ENCODE results near the gene AP5S1. TPM values are rescaled to one million over a fixed set of nuclear protein-coding genes. Genes with fewer than 3 reads are reported as not detected.

Gene AP5S1
- total RNA-seq, 4 donors from 2014 or later: 9.4 to 20.7 (median 14.9) TPM

GRCh38 chr20:3847429-3847940 is 27.1 kb downstream of the AP5S1 start:
- no peak for DNase-seq (ENCODE audit: low spot score in 2 of 2)
- 15 to 25% methylated on average over 7 to 8 of the region's 8 CpGs for WGBS, 2 donors
- H3K4me3 ChIP-seq: peak overlapping the region; percentile 73 to 94 (median 86)
- H3K36me3 ChIP-seq: peaks cover 0 to 4% (median 0%) of the 10 kb centered on the region in 3 donors
- TF ChIP-seq EP300 (IDR thresholded peaks at IDR 0.05) (no peak), CTCF (IDR thresholded peaks at IDR 0.05) (no peak), POLR2A (IDR thresholded peaks at IDR 0.05) (no peak)
- no peaks in the 10 kb centered on the region for H3K27me3 ChIP-seq
- peak overlapping the region; percentile 81 to 98 (median 91) for H3K27ac ChIP-seq
- H3K4me1 ChIP-seq: peaks cover 0 to 28% (median 10%) of the 10 kb centered on the region in 4 donors
- H3K9me3 ChIP-seq: no peaks in the 10 kb centered on the region

- Histone ChIP-seq H3K27ac (peak overlapping the region in 1 of 4 donors; percentile 43), H3K4me3 (no peak overlapping the region), H3K27me3 (no peaks in the 10 kb centered on the region), H3K9me3 (no peaks in the 10 kb centered on the region), H3K36me3 (peaks cover 0 to 4% (median 0%) of the 10 kb centered on the region in 3 donors), H3K4me1 (peaks cover 0 to 28% (median 10%) of the 10 kb centered on the region in 4 donors)
- WGBS, 2 donors: 85 to 100% methylated on average over 1 of the region's 1 CpG
- TF ChIP-seq CTCF (IDR thresholded peaks at IDR 0.05) (no peak), POLR2A (IDR thresholded peaks at IDR 0.05) (no peak), EP300 (IDR thresholded peaks at IDR 0.05) (no peak)
- no peak for DNase-seq (ENCODE audit: low spot score in 2 of 2)
Measured at GRCh38 chr20:3848565-3848964, 28.2 kb downstream of the AP5S1 start.

- 69 to 71% methylated on average over 4 of the region's 4 CpGs for WGBS, 2 donors
- Histone ChIP-seq H3K4me1 (peaks cover 0 to 7% (median 0%) of the 10 kb centered on the region in 4 donors), H3K9me3 (no peaks in the 10 kb centered on the region), H3K36me3 (peaks cover 0 to 53% (median 13%) of the 10 kb centered on the region in 3 donors), H3K27me3 (no peaks in the 10 kb centered on the region), H3K27ac (no peak overlapping the region), H3K4me3 (no peak overlapping the region)
- TF ChIP-seq CTCF (IDR thresholded peaks at IDR 0.05) (no peak), EP300 (IDR thresholded peaks at IDR 0.05) (no peak), POLR2A (IDR thresholded peaks at IDR 0.05) (no peak)
- DNase-seq (ENCODE audit: low spot score in 2 of 2): no peak
Measured at GRCh38 chr20:3854462-3854871, 34.1 kb downstream of the AP5S1 start.

GRCh38 chr20:3857405-3857804 is 37.1 kb downstream of the AP5S1 start:
- Histone ChIP-seq H3K27ac (no peak overlapping the region), H3K4me3 (no peak overlapping the region), H3K4me1 (peaks cover 0 to 7% (median 0%) of the 10 kb centered on the region in 4 donors), H3K27me3 (no peaks in the 10 kb centered on the region), H3K36me3 (peaks cover 6 to 82% (median 27%) of the 10 kb centered on the region in 3 donors), H3K9me3 (no peaks in the 10 kb centered on the region)
- 79 to 89% methylated on average over 13 to 14 of the region's 14 CpGs for WGBS, 2 donors
- DNase-seq (ENCODE audit: low spot score in 2 of 2): no peak
- TF ChIP-seq EP300 (IDR thresholded peaks at IDR 0.05) (no peak), POLR2A (IDR thresholded peaks at IDR 0.05) (no peak), CTCF (IDR thresholded peaks at IDR 0.05) (no peak)

- 89 to 96% methylated on average over 6 of the region's 6 CpGs for WGBS, 2 donors
- Histone ChIP-seq H3K27ac (no peak overlapping the region), H3K36me3 (peaks cover 8 to 95% (median 35%) of the 10 kb centered on the region in 3 donors), H3K27me3 (no peaks in the 10 kb centered on the region), H3K9me3 (no peaks in the 10 kb centered on the region), H3K4me3 (no peak overlapping the region), H3K4me1 (peaks cover 0 to 7% (median 0%) of the 10 kb centered on the region in 4 donors)
- TF ChIP-seq EP300 (IDR thresholded peaks at IDR 0.05) (no peak), CTCF (IDR thresholded peaks at IDR 0.05) (no peak), POLR2A (IDR thresholded peaks at IDR 0.05) (no peak)
- DNase-seq (ENCODE audit: low spot score in 2 of 2): no peak
Measured at GRCh38 chr20:3858689-3859088, 38.3 kb downstream of the AP5S1 start.
